PFSK-1 (cell line): ENCODE results near the gene SLC36A2.

ENCODE experiments used
- POLR2AphosphoS5 ChIP-seq: IDR thresholded peaks from 2 replicates; pipeline ENCODE4 v1.6.1; 2012; ENCODE audit warnings: low read depth, mild to moderate bottlenecking, control low read depth, low read length, moderate library complexity
- REST ChIP-seq, 2 experiments: IDR thresholded peaks; 2 replicates each; pipeline versions ENCODE4 v1.6.1 to v1.8.0; 2011 to 2012; ENCODE audit warnings: low read depth in 2 of 2, low read length in 2 of 2, control low read depth in 1 of 2, inconsistent platforms in 1 of 2, mild to moderate bottlenecking in 1 of 2, moderate library complexity in 1 of 2; ENCODE audit not compliant: insufficient read depth in 1 of 2
- TAF1 ChIP-seq: IDR thresholded peaks from 2 replicates; pipeline ENCODE4 v1.6.1; 2012; ENCODE audit warnings: low read length, control low read depth, borderline replicate concordance; ENCODE audit not compliant: insufficient read depth

GRCh38 chr5:151357792-151358191, 10.4 kb upstream of the SLC36A2 start:
- TF ChIP-seq TAF1 (no peak), REST (IDR thresholded peaks at IDR 0.05; ENCODE audit: insufficient read depth in 1 of 2, low read depth in 2 of 2, low read length in 2 of 2) (no peak), POLR2AphosphoS5 (no peak)
